Measurements from ENCODE around the gene TNNI3K. TPM values are rescaled to one million over a fixed set of nuclear protein-coding genes. Genes with fewer than 3 reads are reported as not detected.

Gene TNNI3K
- total RNA-seq, 1 experiment from 2014 or later = not detected

DNA sequence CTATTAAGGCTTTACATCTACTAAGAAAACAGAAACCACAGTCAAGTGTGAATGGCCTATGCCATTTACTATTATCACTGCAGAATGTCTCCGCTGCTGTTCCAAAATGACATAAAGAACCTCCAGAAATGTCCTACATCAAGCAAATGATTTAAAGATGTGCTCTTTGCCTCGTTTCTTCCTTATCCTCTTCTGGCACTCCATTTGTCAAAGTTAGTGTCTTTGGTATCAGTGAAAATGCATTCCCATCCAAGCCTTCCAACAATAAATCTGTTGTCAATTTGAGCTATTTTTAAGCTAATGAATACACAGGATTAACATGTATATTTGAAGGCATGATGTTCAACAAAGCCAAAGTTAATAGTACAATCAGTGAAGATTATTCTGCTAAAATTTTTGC, 171.6 kb downstream of the TNNI3K start:
- Histone ChIP-seq H3K9me3 (no peaks in the 10 kb centered on the region), H3K4me3 (no peak overlapping the region), H3K27me3 (no peaks in the 10 kb centered on the region), H3K36me3 (no peaks in the 10 kb centered on the region)
- no peak for DNase-seq

DNA sequence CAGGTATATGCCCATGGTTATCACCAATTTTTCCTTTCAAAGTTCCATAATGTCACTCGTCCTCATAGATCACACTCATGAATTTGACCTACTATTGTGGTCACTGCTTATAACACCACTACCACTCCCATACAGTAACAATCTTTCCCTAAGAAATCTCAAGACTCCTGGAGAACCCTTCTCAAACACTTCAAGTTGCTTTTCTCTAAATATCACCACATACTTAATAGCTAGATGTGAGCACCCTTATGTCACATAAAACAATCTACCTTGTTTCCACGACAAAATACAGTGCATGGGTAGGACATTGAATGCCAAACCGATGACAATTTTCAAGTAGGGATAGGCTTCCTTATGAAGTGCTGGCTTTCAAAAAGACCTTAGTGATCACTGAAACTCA, 172.7 kb downstream of the TNNI3K start:
- Histone ChIP-seq H3K4me3 (no peak overlapping the region), H3K36me3 (no peaks in the 10 kb centered on the region)
- DNase-seq = no peak

DNA sequence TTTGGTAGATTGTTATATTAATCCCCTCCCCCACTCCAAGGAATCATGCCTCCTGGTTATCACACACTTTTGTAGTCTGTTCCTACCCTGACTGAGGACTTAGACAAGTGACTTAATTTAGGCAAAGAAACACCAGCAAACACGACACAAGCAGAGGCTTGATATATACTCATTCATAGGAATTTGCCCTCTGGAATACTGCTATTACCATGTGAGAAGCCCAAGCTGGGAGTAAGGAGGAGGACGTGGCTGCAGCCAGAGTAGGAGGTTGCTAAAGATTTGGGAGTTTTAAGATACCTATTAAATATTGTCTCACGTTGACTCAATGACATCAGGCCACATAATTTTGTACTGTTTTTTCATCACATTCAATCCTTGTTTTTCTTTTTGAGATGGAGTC, 177.1 kb downstream of the TNNI3K start:
- Histone ChIP-seq H3K4me3 (no peak overlapping the region), H3K36me3 (no peaks in the 10 kb centered on the region), H3K9me3 (no peaks in the 10 kb centered on the region), H3K27me3 (no peaks in the 10 kb centered on the region)
- no peak for DNase-seq

More for the DNA sequence above, 172.7 kb downstream of the TNNI3K start:
- no peaks in the 10 kb centered on the region for H3K9me3 ChIP-seq
- no peaks in the 10 kb centered on the region for H3K27me3 ChIP-seq

DNA sequence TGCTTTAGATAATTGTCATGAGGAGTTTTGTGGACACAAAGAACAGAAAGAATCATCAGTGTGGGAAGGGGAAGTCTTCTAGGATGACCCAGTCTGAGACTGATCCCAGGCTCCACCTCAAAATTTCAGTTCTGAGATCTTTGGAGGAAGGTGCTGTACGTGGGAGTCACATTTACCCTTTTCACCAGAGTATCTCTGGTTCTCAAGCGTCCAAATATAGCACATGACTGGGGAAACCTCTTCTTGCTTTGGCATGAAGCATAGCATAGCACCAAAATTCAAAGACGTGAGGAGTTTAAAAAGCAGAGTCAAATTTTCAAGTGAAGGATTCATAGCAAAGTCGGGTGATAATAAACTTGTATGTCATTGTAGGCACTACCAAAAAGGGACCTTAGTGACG, 180.7 kb downstream of the TNNI3K start:
- no peak overlapping the region for H3K4me3 ChIP-seq
- DNase-seq = no peak
- no peaks in the 10 kb centered on the region for H3K36me3 ChIP-seq
- no peaks in the 10 kb centered on the region for H3K9me3 ChIP-seq
- no peaks in the 10 kb centered on the region for H3K27me3 ChIP-seq

DNA sequence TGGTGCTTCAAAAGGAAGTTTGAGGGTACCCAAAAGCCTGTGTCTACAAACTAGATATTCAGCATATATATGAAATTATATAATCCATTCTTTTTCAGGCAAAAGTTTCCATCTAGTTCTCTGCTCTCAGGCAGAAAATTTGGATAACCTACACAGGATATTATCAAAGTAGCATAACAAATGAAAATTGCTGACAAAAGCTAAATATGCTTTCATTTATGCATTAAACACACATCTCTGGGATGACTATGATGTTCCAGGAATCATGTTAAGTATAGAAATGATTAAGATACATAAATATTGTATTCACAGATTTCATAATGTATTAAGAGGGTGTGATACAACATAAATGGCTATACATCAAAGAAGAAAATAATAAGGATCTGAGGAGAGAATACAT, 184.4 kb downstream of the TNNI3K start:
- Histone ChIP-seq H3K4me3 (no peak overlapping the region), H3K27me3 (no peaks in the 10 kb centered on the region)

DNA sequence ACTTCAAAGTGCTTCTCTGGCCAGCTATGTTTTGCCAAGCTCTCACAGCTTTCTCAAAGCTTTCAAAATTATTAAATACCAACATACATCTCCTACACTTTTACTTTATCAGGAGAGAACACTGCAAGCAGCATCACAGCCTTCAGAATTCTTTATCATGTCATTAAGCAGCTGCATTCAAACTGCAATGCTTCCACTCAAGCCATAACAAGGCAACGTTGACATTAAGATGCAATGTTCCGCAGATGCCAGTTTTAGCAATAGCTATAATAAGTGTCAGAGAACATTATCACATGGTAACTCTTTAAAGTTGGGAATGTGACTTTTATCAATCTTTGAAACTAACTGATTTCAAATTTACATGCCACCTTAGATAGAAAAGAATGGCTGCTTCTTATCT, 185.3 kb downstream of the TNNI3K start:
- no peak overlapping the region for H3K4me3 ChIP-seq
- no peaks in the 10 kb centered on the region for H3K9me3 ChIP-seq
- H3K27me3 ChIP-seq = no peaks in the 10 kb centered on the region
- no peak for DNase-seq
- no peaks in the 10 kb centered on the region for H3K36me3 ChIP-seq

More for the DNA sequence above, 184.4 kb downstream of the TNNI3K start:
- H3K36me3 ChIP-seq = no peaks in the 10 kb centered on the region
- no peaks in the 10 kb centered on the region for H3K9me3 ChIP-seq
- no peak for DNase-seq

DNA sequence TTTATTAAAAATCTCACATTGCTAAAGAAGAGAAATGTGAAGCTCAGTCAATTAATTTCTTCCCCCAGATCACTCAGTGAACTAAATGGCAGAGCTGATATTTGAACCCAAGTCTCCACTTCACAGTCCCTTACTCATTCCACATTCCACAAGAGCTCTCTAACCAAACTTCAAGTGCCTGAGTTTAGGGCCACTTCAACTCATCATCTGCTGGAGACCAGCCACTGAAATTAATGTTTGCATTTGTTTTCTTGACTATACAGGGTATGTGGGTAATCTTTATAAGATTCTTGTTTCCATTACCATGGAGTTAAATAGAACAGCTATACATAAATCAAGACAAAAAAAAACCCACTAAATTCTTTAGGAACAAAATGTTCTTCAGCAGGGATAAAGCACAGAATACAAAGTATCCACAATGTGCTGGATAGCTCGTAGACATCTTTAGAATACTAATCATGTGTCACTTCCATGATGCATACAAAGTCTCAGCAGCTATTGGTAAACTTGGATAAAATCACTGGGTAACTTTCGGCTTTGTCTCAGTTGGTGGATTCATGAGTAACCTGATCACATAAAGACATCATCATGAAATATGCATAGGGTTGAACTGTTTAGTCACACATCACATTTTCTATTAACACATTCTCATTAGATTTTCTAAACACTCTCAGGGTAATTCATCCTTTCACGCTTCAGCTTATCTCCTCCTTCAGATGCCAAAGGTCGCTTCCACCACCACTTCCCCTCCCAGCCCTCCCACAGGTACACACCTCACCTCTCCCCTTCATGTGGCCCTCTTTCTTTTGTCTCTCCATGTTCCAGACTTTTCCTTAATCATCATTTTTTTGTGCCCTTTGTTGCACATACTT, 187.5 kb downstream of the TNNI3K start:
- Histone ChIP-seq H3K27me3 (no peaks in the 10 kb centered on the region), H3K9me3 (no peaks in the 10 kb centered on the region), H3K36me3 (no peaks in the 10 kb centered on the region), H3K4me3 (no peak overlapping the region)
- DNase-seq = no peak

DNA sequence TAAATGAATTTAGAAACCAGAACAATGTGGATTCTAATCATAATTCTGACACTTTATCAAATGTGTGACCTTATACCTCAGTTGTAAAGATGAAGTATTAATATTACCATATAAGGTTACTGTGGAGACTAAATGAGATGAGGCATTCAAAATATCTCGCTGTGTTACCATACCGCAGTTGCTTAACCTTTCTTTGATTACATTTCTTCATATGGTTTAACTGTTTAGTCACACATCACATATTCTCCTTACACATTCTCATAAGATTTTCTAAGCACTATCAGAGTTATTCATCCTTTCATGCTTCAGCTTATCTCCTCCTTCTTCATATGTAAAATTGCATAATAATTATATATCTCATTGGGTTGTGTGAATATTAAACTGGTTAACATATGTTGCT, 188.3 kb downstream of the TNNI3K start:
- Histone ChIP-seq H3K4me3 (no peak overlapping the region), H3K36me3 (no peaks in the 10 kb centered on the region), H3K27me3 (no peaks in the 10 kb centered on the region), H3K9me3 (no peaks in the 10 kb centered on the region)
- DNase-seq = no peak

DNA sequence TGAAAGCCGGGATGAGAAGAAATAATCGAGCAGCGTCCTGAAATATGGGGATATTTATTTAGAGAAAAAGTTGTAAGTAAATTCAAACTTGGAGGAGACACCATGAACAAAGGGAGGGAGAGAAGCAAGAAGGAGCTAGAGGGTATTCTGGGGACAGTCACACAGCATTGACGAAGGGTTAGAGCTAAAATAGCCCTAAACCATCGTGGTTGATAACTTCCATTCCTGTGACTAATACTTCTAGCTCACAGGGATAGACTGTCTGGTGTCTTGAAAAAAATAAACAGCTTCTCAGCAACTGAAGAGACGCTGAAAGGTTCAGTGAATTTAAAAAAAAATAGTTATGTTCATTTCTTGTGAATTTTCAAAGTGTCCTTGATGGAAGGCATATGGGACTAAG, 190.5 kb downstream of the TNNI3K start:
- H3K9me3 ChIP-seq = no peaks in the 10 kb centered on the region
- no peaks in the 10 kb centered on the region for H3K36me3 ChIP-seq
- DNase-seq = no peak
- no peak overlapping the region for H3K4me3 ChIP-seq
- no peaks in the 10 kb centered on the region for H3K27me3 ChIP-seq

DNA sequence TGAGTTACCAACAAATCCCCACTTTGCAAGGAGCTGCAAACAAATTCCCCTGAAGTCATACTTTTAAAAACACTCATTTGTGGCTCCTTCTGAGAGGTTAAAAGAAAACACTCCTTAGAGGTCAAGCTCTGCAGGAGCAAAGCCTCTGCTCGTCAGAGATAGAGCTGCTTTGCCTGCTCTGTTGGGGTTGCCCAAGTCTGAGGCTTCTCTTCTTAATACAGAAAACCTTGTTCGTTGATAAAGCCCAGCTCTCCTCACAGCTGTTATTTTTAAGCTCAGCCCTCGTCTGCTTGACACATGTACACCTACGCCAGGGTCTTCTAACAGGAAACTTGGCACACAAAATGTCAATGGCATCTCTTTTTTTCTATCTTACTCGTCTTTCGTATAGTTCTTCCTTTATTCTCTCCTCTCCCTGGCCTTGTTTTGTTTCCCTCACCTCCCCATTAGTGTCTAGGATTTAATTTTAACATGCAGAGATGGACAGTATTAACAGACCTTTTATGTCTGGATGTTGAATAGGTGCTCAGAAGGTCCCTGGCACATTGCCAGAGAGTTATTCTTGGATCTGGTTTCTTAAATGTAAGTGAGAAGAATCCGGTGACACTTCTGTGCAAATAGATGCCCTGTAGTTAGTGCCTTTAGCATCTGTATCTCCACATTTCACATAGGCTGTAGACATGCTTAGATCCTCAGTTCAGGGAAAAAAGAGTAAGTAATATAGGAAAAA, 191.2 kb downstream of the TNNI3K start:
- no peak overlapping the region for H3K4me3 ChIP-seq
- DNase-seq = no peak
- H3K9me3 ChIP-seq = no peaks in the 10 kb centered on the region
- H3K36me3 ChIP-seq = no peaks in the 10 kb centered on the region
- no peaks in the 10 kb centered on the region for H3K27me3 ChIP-seq

DNA sequence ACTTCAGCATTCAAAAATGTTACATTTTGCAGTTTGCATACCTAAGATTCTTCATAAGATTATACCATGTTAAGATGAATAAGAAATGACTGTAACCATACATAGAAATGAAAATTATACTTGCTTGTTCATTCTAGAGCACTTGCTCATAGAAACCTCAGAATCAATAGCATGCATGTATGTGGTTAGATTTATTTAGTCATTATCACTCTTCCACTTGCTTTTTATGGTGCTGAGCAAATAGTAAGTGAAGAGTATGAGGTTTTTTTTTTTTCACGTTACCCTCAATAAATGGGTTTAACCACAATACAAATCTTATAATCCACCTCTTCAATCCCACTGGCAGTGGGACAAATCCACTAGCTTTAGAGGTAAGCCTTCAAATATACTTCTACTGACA, 192.5 kb downstream of the TNNI3K start:
- Histone ChIP-seq H3K27me3 (no peaks in the 10 kb centered on the region), H3K4me3 (no peak overlapping the region), H3K36me3 (no peaks in the 10 kb centered on the region), H3K9me3 (no peaks in the 10 kb centered on the region)
- no peak for DNase-seq

DNA sequence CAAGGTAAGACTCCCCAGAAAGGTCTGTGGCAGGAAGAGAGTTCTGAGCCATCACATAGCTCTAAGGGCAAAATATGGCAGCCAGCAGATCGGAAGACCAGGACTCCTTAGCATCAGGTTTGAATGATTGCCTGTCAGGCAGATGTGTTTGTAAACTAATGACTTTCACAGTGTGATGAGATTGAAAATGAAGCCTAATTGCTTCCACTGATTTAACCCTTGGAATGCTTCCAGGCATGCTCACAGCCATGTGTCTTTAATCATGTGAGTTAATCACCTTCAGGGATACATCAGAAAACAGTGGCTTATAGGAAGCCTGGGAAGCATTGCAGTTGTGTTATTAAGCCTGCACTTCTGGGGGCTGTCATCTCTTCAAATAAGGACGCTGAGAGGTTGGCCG, 194.4 kb downstream of the TNNI3K start:
- no peaks in the 10 kb centered on the region for H3K27me3 ChIP-seq
- H3K9me3 ChIP-seq = no peaks in the 10 kb centered on the region
- DNase-seq = no peak
- no peak overlapping the region for H3K4me3 ChIP-seq
- no peaks in the 10 kb centered on the region for H3K36me3 ChIP-seq

DNA sequence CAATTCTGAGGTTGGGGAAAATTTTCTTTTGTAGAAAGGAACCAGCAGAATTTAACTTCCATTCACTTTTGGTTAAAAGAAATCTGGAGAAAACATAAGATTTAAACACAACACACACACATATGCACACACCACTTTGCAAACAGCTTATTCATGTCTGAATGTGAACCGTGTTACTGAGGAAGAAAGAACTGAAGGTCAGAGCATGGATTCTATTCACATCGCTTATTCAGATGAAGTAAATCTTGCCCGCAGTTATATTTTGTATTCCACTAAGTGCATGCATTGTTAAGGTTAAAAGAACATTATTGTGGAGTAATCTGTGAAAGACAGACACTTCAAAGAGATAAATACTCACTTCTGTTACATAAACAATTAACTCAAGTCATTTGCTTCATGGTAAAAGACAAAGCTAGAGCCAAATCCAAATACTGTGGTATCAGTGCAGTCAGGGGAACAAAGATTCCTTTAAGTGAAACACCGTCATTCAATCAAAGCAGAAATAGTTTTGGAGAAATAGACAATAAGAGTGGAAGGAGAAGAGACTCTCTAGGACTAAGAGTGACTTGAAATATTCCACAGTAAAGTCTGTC, 195.3 kb downstream of the TNNI3K start:
- no peak for DNase-seq
- no peaks in the 10 kb centered on the region for H3K36me3 ChIP-seq
- H3K9me3 ChIP-seq = no peaks in the 10 kb centered on the region
- no peak overlapping the region for H3K4me3 ChIP-seq
- no peaks in the 10 kb centered on the region for H3K27me3 ChIP-seq

DNA sequence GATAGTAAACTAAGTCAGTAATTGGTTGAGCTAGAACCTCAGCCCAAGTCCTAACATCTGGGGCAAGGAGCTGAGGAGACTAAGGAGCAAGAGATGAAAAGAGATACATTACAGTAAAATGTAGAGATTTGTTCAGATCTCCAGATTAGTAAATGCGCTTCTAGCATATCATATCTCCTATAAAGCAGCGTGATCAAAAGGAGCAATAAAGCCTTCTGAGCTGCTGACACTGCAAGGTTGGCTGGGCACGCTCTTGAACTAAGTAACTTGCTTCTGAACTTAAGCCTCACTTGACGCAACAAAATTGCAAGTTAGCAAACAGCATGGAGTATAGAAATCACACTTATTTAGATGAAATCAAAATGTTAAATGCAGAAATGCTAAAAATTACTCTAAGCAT, 196.3 kb downstream of the TNNI3K start:
- Histone ChIP-seq H3K27me3 (no peaks in the 10 kb centered on the region), H3K9me3 (no peaks in the 10 kb centered on the region), H3K4me3 (no peak overlapping the region), H3K36me3 (no peaks in the 10 kb centered on the region)
- DNase-seq = no peak

DNA sequence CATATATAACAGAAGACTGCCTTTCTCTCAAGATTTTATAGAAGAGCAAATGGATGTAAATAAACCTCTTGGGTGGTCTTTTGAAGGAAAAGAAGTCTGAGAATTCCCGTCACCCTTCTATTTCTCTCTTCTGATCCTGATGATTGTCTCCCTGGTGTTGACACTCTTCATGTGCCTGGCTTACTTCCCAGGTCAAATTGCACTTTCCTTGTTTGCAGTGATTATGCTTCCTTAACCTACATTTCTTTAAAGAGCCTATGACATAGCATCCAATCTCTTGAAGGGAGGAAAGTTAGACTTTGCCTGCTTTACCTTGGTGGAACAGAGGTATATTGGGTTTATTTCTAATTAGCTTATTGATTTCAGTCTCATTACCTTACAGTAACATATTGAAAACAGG, 197.1 kb downstream of the TNNI3K start:
- Histone ChIP-seq H3K4me3 (no peak overlapping the region), H3K36me3 (no peaks in the 10 kb centered on the region), H3K27me3 (no peaks in the 10 kb centered on the region), H3K9me3 (no peaks in the 10 kb centered on the region)
- DNase-seq = no peak

DNA sequence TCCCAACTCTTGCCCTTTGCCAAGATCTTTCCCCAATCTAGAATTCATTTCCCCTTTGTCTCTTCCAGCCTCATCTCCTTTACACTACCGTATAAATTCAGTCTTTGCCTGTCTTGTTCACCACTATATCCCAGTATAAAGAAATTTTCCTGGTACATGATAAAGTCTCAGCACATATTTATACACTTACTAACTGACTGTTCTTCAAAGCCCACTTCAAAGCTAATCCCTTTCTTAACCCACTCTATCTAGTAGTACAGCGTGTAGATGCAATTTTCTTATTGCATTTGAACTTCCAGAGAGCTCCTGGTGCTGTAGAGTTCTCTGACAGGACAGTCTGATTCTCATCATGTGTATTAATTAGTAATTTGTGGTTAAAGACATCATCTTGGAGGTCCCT, 199.1 kb downstream of the TNNI3K start:
- no peaks in the 10 kb centered on the region for H3K9me3 ChIP-seq
- H3K27me3 ChIP-seq = no peaks in the 10 kb centered on the region
- H3K4me3 ChIP-seq = no peak overlapping the region
- DNase-seq = no peak
- no peaks in the 10 kb centered on the region for H3K36me3 ChIP-seq

DNA sequence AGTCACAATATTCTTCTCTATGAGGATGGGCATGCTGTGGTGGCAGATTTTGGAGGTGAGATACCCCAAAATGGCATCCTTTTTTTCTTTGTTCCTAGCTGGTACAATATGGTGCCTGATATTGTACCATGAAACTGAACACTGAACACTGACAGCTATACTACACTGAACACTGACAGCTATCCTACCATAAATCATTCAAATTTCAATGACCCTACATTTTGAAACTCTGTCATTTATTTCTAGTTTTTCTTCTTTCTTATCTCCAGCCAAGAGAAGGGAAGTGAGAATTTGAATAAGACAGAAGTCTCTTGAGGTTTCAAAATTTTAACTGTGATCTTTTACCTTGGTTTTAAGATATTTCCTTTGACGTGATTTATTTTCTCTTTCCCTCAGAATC, 200.9 kb downstream of the TNNI3K start:
- DNase-seq = no peak
- Histone ChIP-seq H3K9me3 (no peaks in the 10 kb centered on the region), H3K27me3 (no peaks in the 10 kb centered on the region), H3K36me3 (no peaks in the 10 kb centered on the region), H3K4me3 (no peak overlapping the region)

DNA sequence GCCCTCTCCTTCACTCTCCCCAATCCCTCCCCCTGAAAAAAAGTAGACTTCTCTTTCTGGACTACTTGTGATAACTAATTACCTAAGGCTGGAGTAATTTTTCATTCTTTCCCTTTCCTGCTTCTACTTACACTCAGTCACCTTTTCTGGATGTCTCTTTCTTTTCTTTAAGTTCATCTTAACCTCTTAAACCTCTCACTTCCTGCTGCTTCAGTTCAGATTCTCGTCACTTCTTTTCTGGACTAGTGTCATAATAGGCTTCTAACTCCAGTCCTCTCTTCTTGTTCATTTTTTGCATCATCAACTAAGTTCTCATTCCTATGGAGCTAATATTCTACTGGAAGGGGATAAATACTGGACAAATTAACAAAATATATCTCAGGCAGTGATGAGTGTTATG, 201.8 kb downstream of the TNNI3K start:
- Histone ChIP-seq H3K27me3 (no peaks in the 10 kb centered on the region), H3K36me3 (no peaks in the 10 kb centered on the region), H3K9me3 (no peaks in the 10 kb centered on the region), H3K4me3 (no peak overlapping the region)
- DNase-seq = no peak
